Gastroesophageal sphincter (tissue), 4 donors: ENCODE measurements around the gene NCK2. TPM values are rescaled to one million over a fixed set of nuclear protein-coding genes. Genes with fewer than 3 reads are reported as not detected.

Experiments
- ATAC-seq: fragments of 150-250 bp; one replicate; pipeline ENCODE4 v1.9.1; 2016; ENCODE audit warnings: mild to moderate bottlenecking, moderate library complexity
- H3K27ac ChIP-seq, 4 donors: fragments of 200-600 bp; sonication (generic) in 3 of 4; 1 replicate in 3 of 4; 2 replicates in 1 of 4; pipeline ENCODE4 v1.5.1; 2016 to 2019
- H3K27me3 ChIP-seq: fragments of 200-600 bp; sonication (generic); one replicate; pipeline ENCODE4 v1.5.1; 2019
- H3K36me3 ChIP-seq, 2 donors: fragments of 200-600 bp; sonication (generic); one replicate each; pipeline ENCODE4 v1.5.1; 2019; ENCODE audit warnings: control low read depth in 1 of 2
- H3K4me1 ChIP-seq, 3 donors: fragments of 200-600 bp; sonication (generic); 1 replicate in 2 of 3; 2 replicates in 1 of 3; pipeline ENCODE4 v1.5.1; 2016 to 2019; ENCODE audit warnings: control low read depth in 2 of 3
- H3K4me3 ChIP-seq, 2 donors: fragments of 200-600 bp; sonication (generic); one replicate each; pipeline ENCODE4 v1.5.1; 2019; ENCODE audit warnings: mild to moderate bottlenecking in 1 of 2, moderate library complexity in 1 of 2
- H3K9me3 ChIP-seq, 3 donors: fragments of 200-600 bp; sonication (generic); one replicate each; pipeline ENCODE4 v1.5.1; 2017 to 2019; ENCODE audit warnings: control low read depth in 2 of 3
- CTCF ChIP-seq, 4 experiments: fragments of 200-600 bp in 2 of 4; fragments of 450-650 bp in 2 of 4; sonication (generic) in 1 of 4; IDR thresholded peaks; one replicate each; pipeline ENCODE4 v1.5.1; 2017 to 2019; ENCODE audit warnings: antibody characterized with exemption in 4 of 4, mild to moderate bottlenecking in 2 of 4, moderate library complexity in 2 of 4
- EP300 ChIP-seq: sonication (generic); formaldehyde crosslinking; IDR thresholded peaks from one replicate; pipeline ENCODE4 v1.6.1; 2017; ENCODE audit warnings: antibody characterized with exemption, mild to moderate bottlenecking
- POLR2A ChIP-seq, 2 donors: fragments of 450-650 bp; IDR thresholded peaks; one replicate each; pipeline ENCODE4 v1.6.1; 2017; ENCODE audit warnings: antibody characterized with exemption in 2 of 2, mild to moderate bottlenecking in 2 of 2, moderate library complexity in 1 of 2
- POLR2AphosphoS5 ChIP-seq: sonication (generic); formaldehyde crosslinking; IDR thresholded peaks from one replicate; pipeline ENCODE4 v1.6.1; 2017; ENCODE audit warnings: antibody characterized with exemption
- WGBS, 2 donors: methylation state at CpG; one replicate each; pipeline ENCODE4 v1.1.5; 2018; ENCODE audit warnings: low coverage in 1 of 2; 5-methylcytosine and 5-hydroxymethylcytosine counted together
- total RNA-seq, 4 donors: library from RNA; depleted of rRNA; stranded (reverse); fragments of >200 nt; gene quantifications; one replicate each; pipeline ENCODE4 v1.1.0, GENCODE V29; 2016

Gene NCK2
- total RNA-seq, 4 donors from 2014 or later: 63.0 to 131 (median 89.5) TPM

- no peaks in the 10 kb centered on the region for H3K27me3 ChIP-seq
- H3K36me3 ChIP-seq: peaks cover 0 to 6% of the 10 kb centered on the region in 2 donors
- H3K27ac ChIP-seq: no peak overlapping the region
- TF ChIP-seq EP300: no peak
- no peak for TF ChIP-seq POLR2A (IDR thresholded peaks at IDR 0.05)
- TF ChIP-seq CTCF (IDR thresholded peaks at IDR 0.05): no peak
- no peak for TF ChIP-seq POLR2AphosphoS5
- no peak overlapping the region for H3K4me3 ChIP-seq
- no peak for ATAC-seq
- peaks cover 0 to 93% (median 18%) of the 10 kb centered on the region in 3 donors for H3K4me1 ChIP-seq
- H3K9me3 ChIP-seq: no peaks in the 10 kb centered on the region
- 67 to 91% methylated on average over 3 to 9 of the region's 9 CpGs for WGBS, 2 donors
Measured at GRCh38 chr2:105777506-105778055, 32.9 kb downstream of the NCK2 start.

GRCh38 chr2:105778080-105778607 lies 33.4 kb downstream of the NCK2 start:
- H3K4me1 ChIP-seq: peaks cover 0 to 93% (median 17%) of the 10 kb centered on the region in 3 donors
- ATAC-seq: no peak
- WGBS, 2 donors: 100% methylated on average over 1 to 2 of the region's 6 CpGs

GRCh38 chr2:105779394-105779793 lies 34.7 kb downstream of the NCK2 start:
- WGBS, 2 donors: 20 to 67% methylated on average over 2 to 3 of the region's 5 CpGs
- Histone ChIP-seq H3K27me3 (no peaks in the 10 kb centered on the region), H3K36me3 (no peaks in the 10 kb centered on the region), H3K4me3 (no peak overlapping the region), H3K4me1 (peaks cover 0 to 93% (median 14%) of the 10 kb centered on the region in 3 donors), H3K27ac (no peak overlapping the region), H3K9me3 (no peaks in the 10 kb centered on the region)
- no peak for ATAC-seq
- TF ChIP-seq CTCF (IDR thresholded peaks at IDR 0.05): no peak
- TF ChIP-seq EP300: no peak
- TF ChIP-seq POLR2AphosphoS5: no peak
- no peak for TF ChIP-seq POLR2A (IDR thresholded peaks at IDR 0.05)

More at GRCh38 chr2:105778080-105778607, 33.4 kb downstream of the NCK2 start:
- no peaks in the 10 kb centered on the region for H3K9me3 ChIP-seq
- H3K4me3 ChIP-seq: no peak overlapping the region
- H3K27ac ChIP-seq: no peak overlapping the region
- H3K27me3 ChIP-seq: no peaks in the 10 kb centered on the region
- H3K36me3 ChIP-seq: peaks cover 0 to 5% of the 10 kb centered on the region in 2 donors
- no peak for TF ChIP-seq POLR2A (IDR thresholded peaks at IDR 0.05)
- no peak for TF ChIP-seq EP300
- no peak for TF ChIP-seq CTCF (IDR thresholded peaks at IDR 0.05)

- ATAC-seq: no peak
- Histone ChIP-seq H3K4me1 (peaks cover 0 to 85% (median 14%) of the 10 kb centered on the region in 3 donors), H3K36me3 (no peaks in the 10 kb centered on the region), H3K4me3 (no peak overlapping the region), H3K27ac (no peak overlapping the region), H3K9me3 (no peaks in the 10 kb centered on the region), H3K27me3 (no peaks in the 10 kb centered on the region)
- 84% methylated on average over 5 of the region's 5 CpGs; no CpG with 5 or more reads in 1 of the 2 donors for WGBS, 2 donors
- TF ChIP-seq POLR2A (IDR thresholded peaks at IDR 0.05) (no peak), CTCF (IDR thresholded peaks at IDR 0.05) (no peak), EP300 (no peak), POLR2AphosphoS5 (no peak)
Measured at GRCh38 chr2:105780606-105781005, 35.9 kb downstream of the NCK2 start.
